HG02623 (cell line): Measurements from ENCODE around the gene OLFM1.

ENCODE experiments used
- ATAC-seq: cut with Tn5 transposase; IDR thresholded peaks from one replicate; pipeline ENCODE4 v1.9.1; 2021; ENCODE audit warnings: moderate library complexity; ENCODE audit not compliant: unreplicated experiment

OLFM1 gene

DNA sequence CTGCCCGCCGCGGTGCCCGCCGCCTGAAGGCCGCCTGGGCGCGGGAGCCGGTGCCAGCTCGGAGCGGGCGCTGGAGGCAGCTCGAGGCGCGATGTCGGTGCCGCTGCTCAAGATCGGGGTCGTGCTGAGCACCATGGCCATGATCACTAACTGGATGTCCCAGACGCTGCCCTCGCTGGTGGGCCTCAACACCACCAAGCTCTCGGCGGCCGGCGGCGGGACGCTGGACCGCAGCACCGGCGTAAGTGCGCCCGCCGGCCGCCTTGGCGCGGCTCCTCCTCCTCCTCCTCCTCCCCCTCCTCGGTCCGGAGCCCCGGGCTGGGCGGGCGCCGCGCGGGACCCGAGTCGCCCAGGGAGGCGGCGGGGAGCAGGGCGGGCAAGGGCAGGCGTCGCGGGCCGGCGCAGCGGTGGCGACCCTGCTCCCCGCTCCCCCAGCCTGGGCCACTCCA is 455 bp downstream of the OLFM1 start:
- no peak for ATAC-seq

DNA sequence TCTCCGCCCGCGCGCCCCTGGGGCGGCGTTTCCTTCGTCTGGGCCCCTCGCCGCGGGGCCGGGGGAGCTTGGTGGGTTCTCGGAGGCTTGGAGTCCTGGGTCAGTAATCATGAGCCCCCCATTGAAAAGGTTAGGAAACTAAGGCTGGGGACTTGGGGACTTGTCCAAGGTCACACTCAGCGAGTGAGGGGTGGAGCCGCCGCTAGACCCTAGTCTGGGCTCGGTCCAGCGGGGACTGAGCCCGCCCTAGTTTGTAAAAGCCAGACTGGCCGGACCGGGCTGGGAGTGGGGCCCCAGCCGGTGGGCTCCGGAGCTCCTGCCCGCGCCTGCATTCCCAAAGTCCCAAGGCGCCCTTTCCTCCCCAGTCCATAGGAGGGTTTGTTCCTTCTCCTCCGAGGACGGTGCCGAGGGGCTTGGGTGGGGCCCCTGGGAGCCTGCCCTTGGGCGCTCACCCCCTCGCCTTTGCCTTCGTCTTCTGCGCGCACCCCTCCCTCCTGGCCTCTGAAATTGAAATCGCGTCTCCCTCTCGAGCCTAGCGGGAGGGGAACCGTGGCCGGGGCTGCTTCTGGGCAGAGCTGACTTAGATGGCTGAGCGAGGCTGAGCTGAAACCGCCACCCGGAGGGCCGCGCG is 995 bp downstream of the OLFM1 start:
- no peak for ATAC-seq

DNA sequence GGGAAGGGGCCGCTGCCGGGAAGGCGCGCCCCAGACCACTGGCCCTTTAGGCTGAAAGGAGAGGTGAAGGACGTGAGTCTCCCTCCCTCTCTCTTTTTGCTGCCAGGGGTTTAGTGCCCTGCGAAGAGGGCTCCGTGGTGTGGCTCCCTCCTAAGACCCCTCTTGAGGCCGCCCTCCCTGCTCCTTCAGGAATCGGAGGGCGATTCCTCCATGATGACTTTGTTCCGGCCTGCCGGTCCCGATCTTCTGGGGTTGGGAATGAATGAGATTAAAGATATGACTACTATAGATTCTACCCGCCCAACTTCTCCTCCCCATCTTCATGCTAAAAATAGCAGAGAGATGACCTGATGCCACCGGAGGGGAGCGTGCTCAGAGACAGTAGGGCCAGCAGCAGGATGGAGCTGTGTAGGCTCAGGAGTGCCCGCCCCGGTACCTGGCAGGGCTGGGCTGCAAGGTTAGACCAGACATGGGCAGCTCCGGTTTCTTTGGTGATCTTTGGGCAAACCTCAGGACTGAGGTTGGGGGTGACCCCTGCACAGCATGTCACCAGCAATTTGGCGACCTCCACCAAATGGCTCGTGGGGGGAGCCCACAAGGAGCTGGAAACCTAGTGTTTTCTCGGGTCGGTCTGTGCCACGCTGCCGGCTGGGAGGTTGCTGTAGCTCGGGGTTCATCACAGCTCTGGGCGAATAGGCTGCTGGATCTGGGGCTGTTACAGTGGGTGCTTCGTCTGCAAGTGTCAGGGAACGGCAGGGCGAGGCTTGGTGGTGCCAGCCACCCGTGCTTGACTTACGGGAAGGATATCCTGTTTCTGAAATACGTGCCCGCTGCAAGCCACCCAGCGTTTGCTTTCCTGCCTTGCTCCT is 1.7 kb downstream of the OLFM1 start:
- ATAC-seq = no peak

DNA sequence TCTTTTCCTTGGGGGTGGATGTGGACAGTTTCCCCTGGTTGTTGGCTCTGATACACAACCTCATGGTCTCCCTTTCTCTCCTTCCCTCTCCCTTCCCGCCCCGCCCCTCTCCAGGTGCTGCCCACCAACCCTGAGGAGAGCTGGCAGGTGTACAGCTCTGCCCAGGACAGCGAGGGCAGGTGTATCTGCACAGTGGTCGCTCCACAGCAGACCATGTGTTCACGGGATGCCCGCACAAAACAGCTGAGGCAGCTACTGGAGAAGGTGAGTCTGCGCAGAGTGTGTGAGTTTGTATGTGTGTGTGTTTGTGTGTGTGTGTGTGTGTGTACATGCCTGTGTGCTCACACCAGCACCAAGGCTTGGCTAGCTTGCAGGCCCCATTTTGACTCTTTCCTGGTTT is 2.6 kb downstream of the OLFM1 start:
- ATAC-seq = no peak

DNA sequence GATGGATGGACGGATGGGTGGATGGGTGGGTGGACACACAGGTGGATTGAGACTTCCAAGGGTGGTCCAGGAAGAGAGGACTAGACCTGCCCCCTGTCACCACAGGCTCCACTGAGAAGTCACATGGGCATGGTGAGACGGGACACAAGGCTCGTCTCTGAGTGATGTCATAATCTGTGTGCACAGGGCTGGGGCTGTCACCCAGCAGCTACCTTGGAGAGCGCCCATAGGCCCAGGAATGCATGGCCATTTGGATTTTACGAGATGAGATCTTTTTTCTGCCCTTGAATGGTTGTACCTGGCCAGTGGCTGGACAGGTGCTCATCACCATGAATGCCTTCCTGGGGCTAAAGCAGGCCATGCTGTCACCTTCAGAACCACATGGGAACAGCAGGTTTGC is 3.1 kb downstream of the OLFM1 start:
- no peak for ATAC-seq

DNA sequence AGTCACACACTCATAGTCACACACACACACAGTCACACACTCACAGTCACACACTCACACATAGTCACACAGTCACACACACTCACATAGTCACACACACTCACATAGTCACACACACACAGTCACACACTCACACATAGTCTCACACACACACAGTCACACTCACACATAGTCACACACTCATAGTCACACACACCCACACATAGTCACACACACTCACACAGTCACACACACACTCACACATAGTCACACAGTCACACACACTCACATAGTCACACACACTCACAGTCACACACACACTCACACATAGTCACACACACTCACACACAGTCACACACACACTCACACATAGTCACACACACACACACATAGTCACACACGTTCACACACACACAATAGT is 4.1 kb downstream of the OLFM1 start:
- ATAC-seq = no peak

DNA sequence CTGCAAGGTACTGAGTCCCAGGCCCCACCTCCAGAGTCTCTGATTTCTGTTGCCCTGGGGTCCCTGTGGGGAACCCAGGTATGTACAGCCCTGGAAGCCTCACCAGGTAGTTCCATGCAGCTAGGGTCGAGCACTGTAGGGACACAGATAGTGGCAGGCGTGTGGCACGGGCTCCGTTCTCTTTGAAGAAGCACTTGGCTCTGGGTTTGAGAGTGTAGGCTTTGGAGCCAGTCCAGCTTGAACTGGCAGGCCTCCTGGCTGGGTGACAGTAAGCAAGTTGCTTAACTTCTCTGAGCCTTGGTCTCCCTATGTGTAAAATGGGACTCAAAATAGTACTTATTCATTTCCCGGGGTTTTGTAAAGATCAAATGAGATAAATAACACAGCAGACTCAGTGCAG is 5.6 kb downstream of the OLFM1 start:
- no peak for ATAC-seq

DNA sequence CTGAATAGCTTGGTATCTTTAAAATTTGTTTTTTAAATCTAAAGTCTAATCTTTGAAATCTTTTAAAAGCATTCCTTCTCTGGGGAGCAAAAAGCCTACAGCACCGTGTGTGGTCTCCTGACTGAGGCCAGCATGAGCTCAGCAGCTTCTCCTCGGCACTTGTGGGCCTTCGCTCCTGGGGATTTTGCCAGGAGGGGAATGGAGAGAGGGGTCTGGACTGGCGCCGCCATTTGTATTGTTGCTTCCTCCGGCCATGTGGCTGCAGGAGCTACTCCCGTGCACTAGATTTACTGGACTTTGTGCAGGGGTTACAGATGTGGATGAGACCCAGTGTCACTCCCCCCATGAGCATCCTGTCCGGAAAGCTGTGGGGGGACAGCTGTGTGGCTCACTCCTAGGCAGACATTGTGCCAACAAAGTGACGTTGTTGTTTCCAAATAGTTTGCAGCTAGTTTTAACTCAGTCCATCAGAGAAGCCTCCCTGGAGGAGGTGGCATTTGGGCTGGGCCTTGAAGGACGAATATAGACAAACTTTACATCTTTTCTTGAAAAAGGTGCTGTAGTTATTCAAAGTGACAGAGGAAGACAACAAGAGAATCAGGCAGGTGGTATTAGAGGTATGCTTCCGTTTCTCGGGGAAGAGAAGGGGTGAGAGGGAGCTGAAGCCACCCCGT is 6.6 kb downstream of the OLFM1 start:
- ATAC-seq = no peak

DNA sequence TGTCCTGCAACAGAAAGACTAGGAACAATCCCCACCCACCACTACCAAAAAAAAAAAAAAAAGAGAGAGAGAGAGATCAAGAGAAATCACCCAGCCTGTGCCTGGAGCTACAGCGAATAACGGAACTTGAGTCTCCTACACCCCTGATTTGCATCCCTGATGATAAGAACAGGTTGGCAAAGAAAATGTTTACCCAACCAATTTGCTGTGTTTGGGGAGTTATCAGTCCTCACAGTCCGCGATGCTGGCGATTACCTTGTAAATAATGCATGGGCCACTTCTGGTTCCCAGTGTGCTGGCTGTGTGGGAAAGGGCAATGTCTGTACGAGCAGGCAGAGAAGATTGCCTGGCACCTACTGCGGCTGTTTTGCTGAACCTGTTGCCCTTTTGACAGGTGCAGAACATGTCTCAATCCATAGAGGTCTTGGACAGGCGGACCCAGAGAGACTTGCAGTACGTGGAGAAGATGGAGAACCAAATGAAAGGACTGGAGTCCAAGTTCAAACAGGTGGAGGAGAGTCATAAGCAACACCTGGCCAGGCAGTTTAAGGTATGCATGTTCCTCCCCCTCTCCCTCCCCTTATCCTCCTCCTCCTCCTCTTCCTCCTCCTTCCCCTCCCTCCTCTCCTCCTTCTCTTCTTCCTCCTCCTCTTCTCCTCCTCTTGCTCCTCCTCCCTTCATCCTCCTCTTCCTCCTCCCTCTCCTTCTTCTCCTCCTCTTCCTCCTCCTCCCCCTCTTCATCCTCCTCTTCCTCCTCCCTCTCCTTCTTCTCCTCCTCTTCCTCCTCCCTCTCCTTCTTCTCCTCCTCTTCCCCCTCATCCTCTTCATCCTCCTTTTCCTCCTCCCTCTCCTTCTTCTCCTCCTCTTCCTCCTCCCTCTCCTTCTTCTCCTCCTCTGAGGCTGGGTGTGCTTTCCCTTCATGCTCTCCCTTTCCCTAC is 8.3 kb downstream of the OLFM1 start:
- no peak for ATAC-seq

DNA sequence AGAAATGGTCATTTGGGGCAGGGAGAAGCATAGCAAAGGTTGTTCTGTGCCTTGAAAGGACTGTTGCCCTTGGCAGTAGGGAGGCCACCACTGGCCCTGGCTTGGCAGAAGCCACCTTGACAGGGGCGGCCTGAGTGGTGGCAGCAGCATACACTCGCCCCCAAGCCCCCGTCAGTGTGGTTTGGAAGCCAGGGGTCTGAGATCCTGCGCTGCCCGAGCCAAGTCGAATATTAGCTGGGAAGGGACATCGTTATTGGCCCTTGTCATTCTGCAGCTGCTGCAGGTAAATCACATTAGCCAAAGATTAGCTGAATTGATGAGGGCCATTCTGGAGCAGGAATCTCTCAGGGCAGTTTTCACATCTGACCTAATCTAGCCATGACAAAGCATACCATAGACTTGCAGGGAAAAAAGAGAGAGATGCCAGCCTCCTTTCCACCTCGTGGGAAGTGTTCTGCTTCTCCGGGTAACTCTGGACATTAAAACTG is 9.0 kb downstream of the OLFM1 start:
- ATAC-seq = no peak

DNA sequence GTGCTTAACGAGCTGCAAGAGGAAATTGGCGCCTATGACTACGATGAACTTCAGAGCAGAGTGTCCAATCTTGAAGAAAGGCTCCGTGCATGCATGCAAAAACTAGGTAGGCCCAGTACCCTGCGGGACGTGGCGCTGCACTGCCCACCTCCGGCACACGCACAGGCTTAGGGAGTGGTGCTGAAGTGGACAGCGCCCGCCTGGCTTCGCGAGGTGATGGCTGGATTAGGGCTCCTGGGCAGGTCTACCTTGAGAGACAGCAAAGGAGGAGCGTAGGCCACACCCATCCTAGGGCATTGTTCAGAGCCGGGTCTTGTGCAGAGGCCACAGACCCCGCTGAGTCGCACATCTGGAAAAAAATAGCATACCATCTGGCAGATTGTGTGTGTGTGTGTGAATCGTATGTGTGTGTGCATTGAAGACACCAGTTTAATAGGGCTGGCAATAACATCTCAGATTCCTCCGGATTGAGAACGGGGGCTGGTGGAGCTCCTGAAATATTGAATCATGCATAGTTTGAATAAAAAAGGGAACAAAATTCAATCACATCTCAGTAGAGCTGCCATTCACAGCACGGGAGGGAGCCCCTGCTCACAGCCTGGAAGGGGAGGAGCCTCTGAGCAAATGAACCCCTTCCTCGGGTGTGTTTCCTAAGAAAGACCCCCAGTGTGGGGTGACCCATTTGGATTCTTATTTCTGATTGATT is 11.1 kb downstream of the OLFM1 start:
- ATAC-seq = no peak

DNA sequence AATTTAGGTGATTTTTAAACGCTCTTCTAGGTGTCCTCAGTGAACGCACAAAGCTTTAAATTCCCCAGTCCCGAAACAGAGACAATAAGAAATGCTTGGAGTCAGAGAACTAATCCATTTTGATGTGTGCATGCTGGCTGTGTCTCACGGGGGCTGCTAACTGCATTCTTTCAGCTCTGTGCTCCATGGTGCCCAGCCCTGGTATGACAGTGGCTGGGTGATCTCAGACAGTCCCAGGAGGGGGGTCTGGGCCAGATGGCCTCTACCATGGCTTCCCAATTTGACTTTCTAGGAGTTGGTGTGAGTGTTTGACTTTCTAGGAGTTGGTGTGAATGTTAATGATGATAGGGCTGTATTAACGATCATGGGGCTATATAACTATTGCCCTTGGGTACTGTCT is 12.1 kb downstream of the OLFM1 start:
- ATAC-seq = no peak

DNA sequence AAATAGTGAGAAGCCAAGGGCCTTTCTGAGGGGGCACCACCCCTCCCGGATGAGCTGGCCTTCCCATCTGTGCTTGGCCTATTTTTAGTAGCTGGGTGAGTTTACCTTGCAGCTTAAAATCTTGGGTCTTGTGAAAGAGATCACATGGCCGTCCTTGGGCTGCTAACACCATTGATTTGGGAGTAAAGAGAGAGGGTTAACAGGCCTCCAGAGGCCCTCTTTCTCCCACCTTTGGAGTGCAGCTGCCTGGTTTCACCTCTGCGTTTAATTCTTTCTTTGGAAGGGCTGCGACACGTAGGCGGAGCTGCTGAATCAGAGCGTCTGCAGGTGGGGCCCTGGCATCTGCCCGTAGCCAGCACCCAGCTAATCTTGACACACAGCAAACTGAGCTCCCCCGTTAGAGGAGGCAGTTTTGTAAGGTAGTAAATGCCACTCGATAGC is 12.8 kb downstream of the OLFM1 start:
- ATAC-seq = no peak

DNA sequence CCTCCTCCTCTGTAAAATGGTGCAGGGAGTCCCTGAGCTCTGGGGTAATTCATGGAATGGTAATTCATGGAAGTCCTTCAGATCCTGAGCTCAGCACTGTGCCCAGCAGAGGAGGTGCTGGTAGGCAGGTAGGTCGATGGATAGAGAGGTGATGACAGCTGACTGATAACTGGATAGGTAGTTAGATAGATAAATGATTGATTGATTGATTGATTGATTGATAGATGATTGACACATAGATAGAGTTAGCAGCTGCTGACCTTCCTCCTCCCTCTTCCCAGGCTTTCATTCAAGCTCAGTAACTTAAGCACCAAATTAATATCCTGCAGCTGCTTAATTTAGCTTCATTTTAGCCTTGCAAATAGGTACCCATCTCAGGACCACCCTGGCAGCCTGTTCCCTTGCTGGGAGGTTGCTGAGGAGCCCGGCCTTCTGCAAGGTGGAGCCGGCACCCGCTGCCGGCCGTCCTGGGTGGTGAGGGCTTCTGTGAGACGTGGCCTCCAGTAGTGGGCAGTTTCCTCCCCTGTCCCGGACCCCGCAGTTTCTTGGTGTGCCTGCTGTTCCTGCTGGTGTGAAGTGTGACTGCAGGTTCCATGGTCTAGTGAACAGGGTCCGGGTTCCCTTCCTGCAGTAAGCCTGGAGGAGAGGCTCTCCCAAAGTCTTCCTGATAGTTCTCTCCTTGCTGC is 13.4 kb downstream of the OLFM1 start:
- ATAC-seq = no peak

DNA sequence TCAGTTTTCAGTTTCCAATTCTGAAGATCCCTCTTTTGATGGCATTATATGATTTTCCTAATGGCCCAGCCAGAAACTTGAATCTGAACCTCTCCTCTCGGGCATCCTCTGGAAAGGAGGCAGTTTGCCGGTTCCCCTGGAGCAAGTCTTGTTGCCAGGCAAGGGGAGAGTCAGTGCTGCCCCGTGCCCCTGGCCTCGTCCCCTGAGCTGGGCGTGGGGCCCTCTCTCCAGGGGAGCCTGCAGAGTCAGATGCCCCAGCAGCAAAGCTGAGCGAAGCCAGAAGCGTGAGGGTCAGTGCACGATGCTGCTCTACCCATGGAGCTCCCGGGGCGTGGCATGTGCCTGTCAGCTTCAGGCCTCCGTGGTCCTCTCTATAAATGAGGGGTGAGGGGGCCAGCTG is 14.0 kb downstream of the OLFM1 start:
- no peak for ATAC-seq

DNA sequence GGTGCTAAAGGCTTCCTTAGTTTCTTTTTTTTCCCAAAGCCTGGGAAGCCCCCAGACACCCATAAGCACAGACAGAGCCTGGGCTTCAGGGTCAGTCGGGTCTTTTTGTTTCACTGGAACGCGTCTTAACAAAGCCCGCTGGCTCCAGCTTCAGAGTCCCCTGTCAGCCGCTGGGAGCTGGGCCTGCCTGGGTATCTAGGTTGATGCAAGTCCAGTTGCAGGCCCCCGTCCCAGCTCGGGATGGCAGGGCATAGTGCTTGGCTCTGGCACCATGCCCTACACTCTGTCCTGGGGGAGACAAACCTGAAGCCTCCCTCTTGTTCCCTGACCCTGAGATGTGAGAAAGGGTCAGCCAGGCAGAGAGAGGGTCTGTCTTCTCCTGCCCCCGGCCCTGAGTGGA is 14.5 kb downstream of the OLFM1 start:
- no peak for ATAC-seq

DNA sequence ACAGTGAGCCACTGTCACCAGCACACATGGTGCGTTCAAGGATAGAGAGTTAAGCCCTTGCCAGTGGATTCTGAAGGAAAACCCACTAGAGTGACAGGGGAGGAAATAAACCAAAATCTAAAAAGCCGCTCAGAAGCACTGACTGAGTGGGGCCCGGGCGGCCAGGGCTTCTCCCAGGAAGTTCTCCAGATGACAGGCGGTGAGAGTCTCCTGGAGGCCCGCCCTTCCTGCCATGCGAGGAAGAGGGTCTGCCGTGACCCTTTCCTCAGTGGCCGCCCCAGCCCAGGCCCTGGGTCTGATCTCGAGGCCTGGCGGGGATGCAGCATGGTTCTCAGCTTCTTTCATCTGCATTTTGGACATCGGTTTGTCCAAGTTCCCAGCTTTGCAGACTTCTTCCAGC is 14.9 kb downstream of the OLFM1 start:
- no peak for ATAC-seq

DNA sequence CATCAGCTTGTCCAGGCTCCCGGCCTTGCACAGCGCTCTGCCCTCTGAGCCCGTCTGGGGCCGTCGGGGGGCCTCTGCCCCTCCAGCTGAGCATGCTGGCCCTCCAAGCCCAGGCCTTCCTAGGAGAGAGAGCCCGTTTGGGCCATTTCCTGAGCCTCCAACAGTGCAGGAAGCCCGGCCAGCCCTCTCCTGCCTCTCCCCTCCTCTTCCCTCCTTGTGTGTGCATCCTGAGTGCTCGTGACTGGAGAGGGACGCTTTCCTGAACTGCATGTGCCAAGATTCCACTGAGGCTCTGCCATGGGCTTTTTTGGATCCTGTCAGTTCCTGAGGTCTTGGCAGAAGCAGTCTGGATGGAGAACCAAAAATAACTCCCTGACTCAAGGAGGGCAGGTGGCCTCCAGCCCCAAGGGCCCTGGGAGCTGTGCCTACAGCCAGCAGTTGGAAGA is 15.6 kb downstream of the OLFM1 start:
- no peak for ATAC-seq

DNA sequence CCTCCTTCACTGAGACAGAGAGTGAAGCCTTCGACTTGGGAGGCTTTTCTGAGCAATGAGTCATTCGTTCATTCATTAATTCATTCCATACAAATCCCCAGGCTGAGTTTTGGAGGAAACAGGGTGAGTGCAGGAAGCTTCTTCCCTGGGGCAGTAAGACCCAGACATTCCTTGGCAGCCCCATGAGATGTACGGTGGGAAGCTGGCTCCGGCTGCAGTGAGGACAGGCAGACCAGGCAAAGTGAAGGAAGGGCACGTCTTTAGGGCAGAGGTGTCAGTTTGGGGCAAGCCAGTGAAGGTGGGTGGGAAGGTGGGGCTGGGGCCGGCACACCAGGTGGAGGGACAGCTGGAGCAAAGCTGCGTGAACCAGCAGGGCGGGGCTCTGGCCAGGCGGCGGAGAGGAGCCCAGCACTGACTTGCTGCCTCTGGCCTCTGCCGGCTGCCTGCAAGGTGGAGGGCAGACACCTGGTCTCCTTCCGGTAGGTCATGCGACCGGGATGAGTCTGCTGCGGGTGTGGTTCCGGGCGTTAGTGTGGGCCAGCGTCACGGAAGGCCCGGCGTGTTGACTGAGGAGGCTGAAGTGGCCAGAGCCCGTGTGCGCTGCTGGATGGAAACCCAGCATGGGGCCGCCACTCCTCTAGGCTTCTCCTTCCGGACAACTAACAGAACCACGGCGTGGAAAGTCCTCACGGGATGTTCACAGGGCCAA is 16.6 kb downstream of the OLFM1 start:
- no peak for ATAC-seq
